HUES64 (cell line): Measurements from ENCODE around the gene KLC1.
"Not testable (repeated sequence)": the region's sequence is repeated elsewhere in the genome, so short reads cannot be mapped to it uniquely, and the experiment has no call there.

Source experiments
- H3K27ac ChIP-seq: 2 replicates; pipeline ENCODE4 v1.7.0; 2013; ENCODE audit warnings: low read depth, low read length, inconsistent platforms
- H3K27me3 ChIP-seq: 2 replicates; pipeline ENCODE4 v1.6.1; 2013; ENCODE audit warnings: mild to moderate bottlenecking, low read length; ENCODE audit not compliant: insufficient read depth
- H3K36me3 ChIP-seq: 2 replicates; pipeline ENCODE4 v1.6.1; 2013; ENCODE audit warnings: mild to moderate bottlenecking, low read length; ENCODE audit not compliant: insufficient read depth
- H3K4me1 ChIP-seq: 2 replicates; pipeline ENCODE4 v1.6.1; 2013; ENCODE audit warnings: mild to moderate bottlenecking, low read length, moderate library complexity; ENCODE audit not compliant: insufficient read depth
- H3K4me3 ChIP-seq: 2 replicates; pipeline ENCODE4 v1.5.1; 2013; ENCODE audit warnings: mild to moderate bottlenecking, low read length, moderate library complexity
- H3K9ac ChIP-seq: 2 replicates; pipeline ENCODE4 v1.6.1; 2013; ENCODE audit warnings: mild to moderate bottlenecking, low read depth, low read length
- H3K9me3 ChIP-seq: 2 replicates; pipeline ENCODE4 v1.6.1; 2013; ENCODE audit warnings: low read depth, low read length; ENCODE audit not compliant: insufficient read depth
- WGBS: fragments of 150-250, 120-280 bp; methylation state at CpG from one replicate; pipeline ENCODE4 v1.1.7; 2013; ENCODE audit warnings: missing lambda C conversion rate; 5-methylcytosine and 5-hydroxymethylcytosine counted together

KLC1 gene

GRCh38 chr14:103607822-103608221 lies 21.2 kb upstream of the KLC1 start:
- Histone ChIP-seq H3K4me3 (no peak overlapping the region), H3K4me1 (no peaks in the 10 kb centered on the region), H3K27ac (no peak overlapping the region), H3K27me3 (peaks cover 14% of the 10 kb centered on the region), H3K9me3 (peaks cover 9% of the 10 kb centered on the region), H3K9ac (no peak overlapping the region), H3K36me3 (no peaks in the 10 kb centered on the region)
- 32% methylated on average over 15 of the region's 15 CpGs for WGBS

GRCh38 chr14:103609081-103609480 lies 19.9 kb upstream of the KLC1 start:
- 96% methylated on average over 3 of the region's 4 CpGs for WGBS
- not testable (repeated sequence) for H3K4me1 ChIP-seq

DNA sequence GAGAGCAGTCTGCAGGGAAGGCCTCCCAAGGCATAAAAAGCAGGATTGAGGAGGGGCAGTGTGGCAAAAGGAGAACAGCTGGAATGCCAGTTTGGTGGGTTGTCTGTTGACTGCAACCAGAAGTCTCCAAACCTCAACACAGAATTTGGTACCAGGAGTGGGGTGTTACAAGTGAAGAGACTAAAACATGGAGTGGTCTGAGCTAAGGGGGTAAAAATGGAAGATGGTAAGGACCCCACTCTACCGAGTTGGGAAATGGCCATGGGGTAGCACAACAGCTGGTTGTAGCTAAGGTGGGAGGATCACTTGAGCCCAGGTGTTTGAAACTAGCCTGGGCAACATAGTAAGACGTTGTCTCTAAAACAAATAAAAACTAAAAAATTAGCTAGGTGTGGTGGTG lies 17.8 kb upstream of the KLC1 start:
- Histone ChIP-seq H3K4me1 (no peaks in the 10 kb centered on the region), H3K36me3 (no peaks in the 10 kb centered on the region), H3K4me3 (no peak overlapping the region), H3K27me3 (peaks cover 14% of the 10 kb centered on the region), H3K27ac (no peak overlapping the region), H3K9ac (no peak overlapping the region), H3K9me3 (peaks cover 9% of the 10 kb centered on the region)
- 88% methylated on average over 2 of the region's 2 CpGs for WGBS

More at GRCh38 chr14:103609081-103609480, 19.9 kb upstream of the KLC1 start:
- not testable (repeated sequence) for H3K27ac ChIP-seq, H3K4me3 ChIP-seq, H3K36me3 ChIP-seq, H3K9ac ChIP-seq, H3K9me3 ChIP-seq
- peaks cover 14% of the 10 kb centered on the region for H3K27me3 ChIP-seq

- H3K36me3 ChIP-seq = no peaks in the 10 kb centered on the region
- H3K4me3 ChIP-seq = no peak overlapping the region
- peaks cover 9% of the 10 kb centered on the region for H3K9me3 ChIP-seq
- H3K4me1 ChIP-seq = no peaks in the 10 kb centered on the region
- H3K27me3 ChIP-seq = no peaks in the 10 kb centered on the region
- no peak overlapping the region for H3K9ac ChIP-seq
- no peak overlapping the region for H3K27ac ChIP-seq
- WGBS = 72% methylated on average over 4 of the region's 4 CpGs
Observed at GRCh38 chr14:103613517-103613916, 15.5 kb upstream of the KLC1 start.

DNA sequence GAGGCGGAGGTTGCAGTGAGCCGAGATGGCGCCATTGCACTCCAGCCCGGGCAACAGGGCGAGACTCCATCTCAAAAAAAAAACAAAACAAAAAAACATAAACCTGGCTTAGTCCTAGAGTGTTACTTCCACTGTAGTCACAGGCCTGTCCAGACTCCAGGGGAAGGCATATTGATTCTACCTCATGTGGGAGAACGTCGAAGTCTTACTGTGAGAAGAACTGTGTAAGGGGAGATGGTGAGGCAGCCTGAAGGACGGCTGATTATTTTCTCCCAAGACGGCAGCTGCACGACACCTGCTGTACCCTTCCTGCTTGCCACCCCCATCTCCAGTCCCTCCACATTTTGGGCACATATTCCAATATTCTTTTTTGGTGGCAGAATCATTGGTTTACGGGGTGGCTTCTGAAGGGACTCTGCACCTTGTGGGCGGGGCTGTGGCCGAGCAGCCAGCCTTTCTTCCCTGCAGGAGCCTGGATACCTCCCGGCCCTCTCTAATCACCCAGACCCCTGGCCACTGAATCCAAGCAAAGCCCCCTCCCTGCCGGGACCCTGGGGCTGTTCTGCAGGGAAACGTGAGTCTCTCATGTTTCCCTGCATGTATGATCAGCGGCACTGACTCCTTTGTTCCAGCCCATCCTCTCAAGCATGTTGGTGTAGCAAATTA lies 12.2 kb upstream of the KLC1 start:
- Histone ChIP-seq H3K9ac (no peak overlapping the region), H3K9me3 (no peaks in the 10 kb centered on the region; the same call in 1 of the 2 replicates), H3K36me3 (no peaks in the 10 kb centered on the region), H3K4me3 (no peak overlapping the region), H3K27me3 (no peaks in the 10 kb centered on the region), H3K27ac (no peak overlapping the region), H3K4me1 (no peaks in the 10 kb centered on the region)
- WGBS = 76% methylated on average over 17 of the region's 17 CpGs

GRCh38 chr14:103619057-103619456 lies 10.0 kb upstream of the KLC1 start:
- Histone ChIP-seq H3K9ac (no peak overlapping the region), H3K27me3 (no peaks in the 10 kb centered on the region), H3K4me3 (no peak overlapping the region), H3K27ac (no peak overlapping the region), H3K36me3 (no peaks in the 10 kb centered on the region), H3K9me3 (no peaks in the 10 kb centered on the region), H3K4me1 (no peaks in the 10 kb centered on the region)
- 83% methylated on average over 5 of the region's 5 CpGs for WGBS

GRCh38 chr14:103621860-103622259 lies 7.2 kb upstream of the KLC1 start:
- Histone ChIP-seq H3K9me3 (no peaks in the 10 kb centered on the region), H3K27me3 (no peaks in the 10 kb centered on the region), H3K27ac (no peak overlapping the region), H3K9ac (no peak overlapping the region), H3K4me3 (no peak overlapping the region), H3K36me3 (no peaks in the 10 kb centered on the region), H3K4me1 (no peaks in the 10 kb centered on the region)
- WGBS = 95% methylated on average over 4 of the region's 5 CpGs

- H3K27me3 ChIP-seq = no peaks in the 10 kb centered on the region
- no peak overlapping the region for H3K9ac ChIP-seq
- H3K4me1 ChIP-seq = 0 out of 2 replicates have a peak, but pooled peaks cover 7% of the 10 kb centered on the region
- H3K36me3 ChIP-seq = no peaks in the 10 kb centered on the region
- H3K4me3 ChIP-seq = no peak overlapping the region
- WGBS = 92% methylated on average over 4 of the region's 4 CpGs
- no peaks in the 10 kb centered on the region for H3K9me3 ChIP-seq
- no peak overlapping the region for H3K27ac ChIP-seq
Observed at GRCh38 chr14:103623308-103623707, 5.7 kb upstream of the KLC1 start.

DNA sequence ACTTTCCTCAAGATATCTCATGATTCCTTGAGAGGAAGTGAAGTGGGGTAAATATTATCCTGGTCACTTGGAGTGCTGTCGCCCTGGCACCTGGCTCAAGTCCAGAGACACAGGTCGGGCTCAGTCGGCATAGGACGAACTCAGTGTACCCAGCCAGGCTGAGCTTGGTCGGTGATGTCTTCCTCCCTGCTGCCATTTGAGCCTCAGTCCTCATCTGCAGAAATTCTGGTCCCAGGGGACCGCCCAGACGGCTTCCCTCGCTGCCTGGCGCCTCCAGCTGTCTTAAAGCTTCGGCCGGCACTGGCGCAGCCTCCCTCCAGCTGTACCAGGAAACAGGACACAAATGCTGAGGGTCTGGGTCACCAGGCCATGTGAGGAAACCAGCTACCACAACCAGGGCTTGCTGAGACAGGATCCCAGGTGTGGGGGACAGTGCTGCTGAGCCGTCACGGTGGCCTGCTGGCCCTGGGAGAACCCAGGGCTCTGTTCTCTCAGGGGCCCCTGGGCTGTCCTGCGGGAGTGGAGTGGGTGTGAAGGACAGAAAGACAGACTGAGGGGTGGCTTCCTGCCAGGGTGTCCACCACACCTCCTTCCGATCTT lies 5.0 kb upstream of the KLC1 start:
- no peak overlapping the region for H3K4me3 ChIP-seq
- no peaks in the 10 kb centered on the region for H3K9me3 ChIP-seq
- 0 out of 2 replicates have a peak, but pooled peaks cover 7% of the 10 kb centered on the region for H3K4me1 ChIP-seq
- no peaks in the 10 kb centered on the region for H3K36me3 ChIP-seq
- H3K27me3 ChIP-seq = no peaks in the 10 kb centered on the region
- no peak overlapping the region for H3K9ac ChIP-seq
- no peak overlapping the region for H3K27ac ChIP-seq
- whole genome bisulfite sequencing = 93% methylated on average over 16 of the region's 16 CpGs

DNA sequence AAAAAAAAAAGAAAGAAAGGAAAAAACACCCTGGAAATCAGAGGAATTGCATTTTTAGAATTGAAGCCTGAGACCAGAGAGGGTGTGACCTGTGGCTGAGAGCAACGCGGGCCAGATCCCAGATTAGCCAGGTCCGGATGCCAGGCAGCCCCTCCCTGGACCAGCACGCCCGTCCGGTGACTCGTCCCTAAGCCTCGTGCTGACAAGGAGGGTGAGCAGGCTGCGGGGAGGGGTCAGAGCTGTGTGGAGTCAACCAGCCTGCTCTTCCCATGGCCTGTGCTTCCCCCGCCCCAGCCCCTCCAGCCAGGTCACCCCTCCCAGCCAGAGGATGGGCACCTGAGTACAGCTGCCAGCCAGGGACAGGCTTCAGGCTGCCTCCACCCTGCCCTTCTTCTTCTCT lies 4.2 kb upstream of the KLC1 start:
- no peaks in the 10 kb centered on the region for H3K36me3 ChIP-seq
- no peak overlapping the region for H3K9ac ChIP-seq
- WGBS = 56% methylated on average over 10 of the region's 10 CpGs
- H3K27me3 ChIP-seq = no peaks in the 10 kb centered on the region
- no peak overlapping the region for H3K4me3 ChIP-seq
- H3K9me3 ChIP-seq = no peaks in the 10 kb centered on the region
- H3K4me1 ChIP-seq = 0 out of 2 replicates have a peak, but pooled peaks cover 7% of the 10 kb centered on the region
- no peak overlapping the region for H3K27ac ChIP-seq

GRCh38 chr14:103625356-103626095 lies 3.5 kb upstream of the KLC1 start:
- Histone ChIP-seq H3K9me3 (no peaks in the 10 kb centered on the region), H3K27ac (no peak overlapping the region), H3K4me1 (peaks cover 12% of the 10 kb centered on the region)

More at GRCh38 chr14:103625356-103626095, 3.5 kb upstream of the KLC1 start:
- H3K36me3 ChIP-seq = no peaks in the 10 kb centered on the region
- no peaks in the 10 kb centered on the region for H3K27me3 ChIP-seq
- no peak overlapping the region for H3K9ac ChIP-seq
- WGBS = 88% methylated on average over 9 of the region's 11 CpGs
- H3K4me3 ChIP-seq = no peak overlapping the region
